WTC11 (cell line): ENCODE measurements around the gene ZFPM1. TPM values are rescaled to one million over a fixed set of nuclear protein-coding genes. Genes with fewer than 3 reads are reported as not detected.

ENCODE experiments used
- ATAC-seq: fragments of 200-7000 bp; cut with Tn5 transposase; 2 replicates; pipeline ENCODE4 v1.10.0; 2021; ENCODE audit warnings: mild to moderate bottlenecking, moderate library complexity
- CTCF ChIA-PET: fragments of 300-600 bp; sonication (Branson Sonifier 250); formaldehyde crosslinking; loops from one replicate; lab custom pipeline; 2021; ENCODE audit warnings: antibody characterized with exemption; lab: Charles Lee
- POLR2A ChIA-PET: fragments of 350-600 bp; sonication (Branson Sonifier 250); formaldehyde crosslinking; loops from one replicate; lab custom pipeline; 2021; ENCODE audit warnings: antibody characterized with exemption; lab: Charles Lee
- DNase-seq: peaks from one replicate; pipeline ENCODE4 v3.0.0; 2021; ENCODE audit warnings: low spot score
- H3K27ac Mint-ChIP-seq: 2 replicates; pipeline ENCODE4 v1.8.0; 2021; ENCODE audit warnings: mixed read lengths
- H3K27me3 Mint-ChIP-seq: 2 replicates; pipeline ENCODE4 v1.8.0; 2021; ENCODE audit warnings: low read depth, mild to moderate bottlenecking, moderate library complexity, mixed read lengths
- H3K36me3 Mint-ChIP-seq: 2 replicates; pipeline ENCODE4 v1.8.0; 2021; ENCODE audit warnings: mixed read lengths
- H3K4me1 Mint-ChIP-seq: 2 replicates; pipeline ENCODE4 v1.8.0; 2022; ENCODE audit warnings: mixed read lengths
- H3K4me3 Mint-ChIP-seq: 2 replicates; pipeline ENCODE4 v1.8.0; 2021; ENCODE audit warnings: mild to moderate bottlenecking, moderate library complexity, mixed read lengths
- H3K9me3 Mint-ChIP-seq: 2 replicates; pipeline ENCODE4 v1.8.0; 2021; ENCODE audit warnings: mixed read lengths
- CBFB ChIP-seq: sonication (generic); formaldehyde crosslinking; IDR thresholded peaks from 2 replicates; pipeline ENCODE4 v1.8.1; 2022; ENCODE audit warnings: mild to moderate bottlenecking, low read depth, missing genetic modification reagents
- E2F1 ChIP-seq: sonication (generic); formaldehyde crosslinking; IDR thresholded peaks from 2 replicates; pipeline ENCODE4 v1.8.0; 2022; ENCODE audit warnings: mild to moderate bottlenecking, missing genetic modification reagents
- E2F4 ChIP-seq: sonication (generic); formaldehyde crosslinking; IDR thresholded peaks from 2 replicates; pipeline ENCODE4 v1.8.1; 2022; ENCODE audit warnings: low read depth, mild to moderate bottlenecking, moderate library complexity, missing genetic modification reagents, borderline replicate concordance
- E2F5 ChIP-seq: sonication (generic); formaldehyde crosslinking; IDR thresholded peaks from 2 replicates; pipeline ENCODE4 v1.8.1; 2022; ENCODE audit warnings: mild to moderate bottlenecking, moderate library complexity, missing genetic modification reagents
- ERG ChIP-seq: fragments of 250-450 bp; sonication (Bioruptor Pico); IDR thresholded peaks from 2 replicates; pipeline ENCODE4 v1.8.0; 2021; ENCODE audit warnings: mild to moderate bottlenecking
- GABPB1 ChIP-seq: sonication (generic); formaldehyde crosslinking; IDR thresholded peaks from 2 replicates; pipeline ENCODE4 v1.8.1; 2023; ENCODE audit warnings: mild to moderate bottlenecking, missing genetic modification reagents
- GRHL2 ChIP-seq: fragments of 250-450 bp; sonication (Bioruptor Pico); IDR thresholded peaks from 2 replicates; pipeline ENCODE4 v1.8.0; 2022; ENCODE audit warnings: mild to moderate bottlenecking, moderate library complexity; ENCODE audit not compliant: insufficient replicate concordance, severe bottlenecking
- GTF2I ChIP-seq: fragments of 250-450 bp; sonication (Bioruptor Pico); conservative IDR thresholded peaks from 2 replicates; pipeline ENCODE4 v1.4.0; 2021; ENCODE audit warnings: mild to moderate bottlenecking
- KAT7 ChIP-seq: sonication (generic); formaldehyde crosslinking; IDR thresholded peaks from 2 replicates; pipeline ENCODE4 v1.8.1; 2023; ENCODE audit warnings: missing genetic modification reagents, mild to moderate bottlenecking, borderline replicate concordance
- MLX ChIP-seq: sonication (generic); formaldehyde crosslinking; IDR thresholded peaks from 2 replicates; pipeline ENCODE4 v1.8.1; 2023; ENCODE audit warnings: mild to moderate bottlenecking, missing genetic modification reagents, moderate library complexity
- MYBL2 ChIP-seq: sonication (generic); formaldehyde crosslinking; IDR thresholded peaks from 2 replicates; pipeline ENCODE4 v1.8.1; 2023; ENCODE audit warnings: mild to moderate bottlenecking, moderate library complexity, missing genetic modification reagents
- NR3C1 ChIP-seq: sonication (generic); formaldehyde crosslinking; conservative IDR thresholded peaks from 2 replicates; pipeline ENCODE4 v1.8.1; 2023; ENCODE audit warnings: low read depth, mild to moderate bottlenecking, missing genetic modification reagents
- PRRX2 ChIP-seq: fragments of 250-450 bp; sonication (Bioruptor Pico); IDR thresholded peaks from 2 replicates; pipeline ENCODE4 v1.8.0; 2021; ENCODE audit warnings: mild to moderate bottlenecking
- SMAD3 ChIP-seq: sonication (generic); formaldehyde crosslinking; IDR thresholded peaks from 2 replicates; pipeline ENCODE4 v1.8.0; 2022; ENCODE audit warnings: missing genetic modification reagents, mild to moderate bottlenecking, borderline replicate concordance
- TEAD1 ChIP-seq: sonication (generic); formaldehyde crosslinking; IDR thresholded peaks from 2 replicates; pipeline ENCODE4 v1.8.0; 2022; ENCODE audit warnings: mild to moderate bottlenecking, missing genetic modification reagents
- TEAD4 ChIP-seq: sonication (generic); formaldehyde crosslinking; IDR thresholded peaks from 2 replicates; pipeline ENCODE4 v1.8.0; 2022; ENCODE audit warnings: mild to moderate bottlenecking, missing genetic modification reagents
- USF2 ChIP-seq: sonication (generic); formaldehyde crosslinking; IDR thresholded peaks from 2 replicates; pipeline ENCODE4 v1.8.1; 2023; ENCODE audit warnings: mild to moderate bottlenecking, missing genetic modification reagents, moderate library complexity
- ZSCAN18 ChIP-seq: fragments of 250-450 bp; sonication (Bioruptor Pico); IDR thresholded peaks from 2 replicates; pipeline ENCODE4 v2.1.2; 2022; ENCODE audit warnings: mild to moderate bottlenecking, moderate library complexity
- total RNA-seq: library from RNA; stranded (reverse); gene quantifications from 3 replicates; pipeline ENCODE4 v1.2.3, GENCODE V29; 2021

ZFPM1 gene
- total RNA-seq, 1 experiment from 2014 or later: 9.3 TPM

- ChIA-PET CTCF (no interaction called here), POLR2A (no interaction called here)
- TF ChIP-seq GTF2I (CRISPR knock-in tag): no peak
- no peak for TF ChIP-seq E2F4 (CRISPR knock-in tag)
- H3K36me3 Mint-ChIP-seq: no peaks in the 10 kb centered on the region
- H3K4me3 Mint-ChIP-seq: no peak overlapping the region
- ATAC-seq (no peak), DNase-seq (no peak)
- H3K27ac Mint-ChIP-seq: no peak overlapping the region
- H3K27me3 Mint-ChIP-seq: no peaks in the 10 kb centered on the region
- no peaks in the 10 kb centered on the region for H3K9me3 Mint-ChIP-seq
- H3K4me1 Mint-ChIP-seq: peaks cover 20% of the 10 kb centered on the region
Observed at GRCh38 chr16:88465387-88465983, 12.4 kb downstream of the ZFPM1 start.

- H3K27me3 Mint-ChIP-seq: no peaks in the 10 kb centered on the region
- ChIA-PET CTCF (no interaction called here), POLR2A (no interaction called here)
- DNase-seq (no peak), ATAC-seq (no peak)
- no peak overlapping the region for H3K4me3 Mint-ChIP-seq
- peaks cover 19% of the 10 kb centered on the region for H3K4me1 Mint-ChIP-seq
- no peak overlapping the region for H3K27ac Mint-ChIP-seq
- TF ChIP-seq ZSCAN18 (no peak), ERG (CRISPR knock-in tag) (no peak), E2F1 (CRISPR knock-in tag) (no peak), GRHL2 (CRISPR knock-in tag) (no peak), PRRX2 (no peak), MYBL2 (CRISPR knock-in tag) (no peak), TEAD4 (CRISPR knock-in tag) (no peak), GABPB1 (CRISPR knock-in tag) (no peak), NR3C1 (no peak), GTF2I (CRISPR knock-in tag) (no peak), TEAD1 (CRISPR knock-in tag) (no peak)
- H3K36me3 Mint-ChIP-seq: no peaks in the 10 kb centered on the region
- no peaks in the 10 kb centered on the region for H3K9me3 Mint-ChIP-seq
Observed at GRCh38 chr16:88466175-88466862, 13.2 kb downstream of the ZFPM1 start.

GRCh38 chr16:88466949-88467348, 13.9 kb downstream of the ZFPM1 start:
- no peaks in the 10 kb centered on the region for H3K9me3 Mint-ChIP-seq
- ChIA-PET CTCF (no interaction called here), POLR2A (no interaction called here)
- H3K4me3 Mint-ChIP-seq: no peak overlapping the region
- no peak for DNase-seq
- no peaks in the 10 kb centered on the region for H3K36me3 Mint-ChIP-seq
- ATAC-seq: no peak
- no peaks in the 10 kb centered on the region for H3K27me3 Mint-ChIP-seq
- peaks cover 15% of the 10 kb centered on the region for H3K4me1 Mint-ChIP-seq
- no peak overlapping the region for H3K27ac Mint-ChIP-seq
- TF ChIP-seq SMAD3 (CRISPR knock-in tag) (no peak), E2F5 (no peak), USF2 (CRISPR knock-in tag) (no peak), KAT7 (CRISPR knock-in tag) (no peak), GABPB1 (CRISPR knock-in tag) (no peak), E2F4 (CRISPR knock-in tag) (no peak), MLX (CRISPR knock-in tag) (no peak), CBFB (no peak)
- TF ChIP-seq, all 79 proteins: peak for 0
